Stimulated activated CD4-positive, alpha-beta T cell treated with anti-CD3 and anti-CD28 coated beads, Interleukin-12 subunit alpha, Interleukin-12 subunit beta, amount 100 ng/mL, for 24 hours (primary cell): Measurements from ENCODE around the gene RAB11FIP3.
"Not testable (repeated sequence)": the region's sequence is repeated elsewhere in the genome, so short reads cannot be mapped to it uniquely, and the experiment has no call there.

Experiments
- DNase-seq, 2 experiments: peaks; one replicate each; pipeline ENCODE4 v3.0.0-alpha.2; 2020; ENCODE audit warnings: low read depth in 2 of 2

The RAB11FIP3 gene

GRCh38 chr16:492211-492875, 66.9 kb downstream of the RAB11FIP3 start:
- no peak for DNase-seq

DNA sequence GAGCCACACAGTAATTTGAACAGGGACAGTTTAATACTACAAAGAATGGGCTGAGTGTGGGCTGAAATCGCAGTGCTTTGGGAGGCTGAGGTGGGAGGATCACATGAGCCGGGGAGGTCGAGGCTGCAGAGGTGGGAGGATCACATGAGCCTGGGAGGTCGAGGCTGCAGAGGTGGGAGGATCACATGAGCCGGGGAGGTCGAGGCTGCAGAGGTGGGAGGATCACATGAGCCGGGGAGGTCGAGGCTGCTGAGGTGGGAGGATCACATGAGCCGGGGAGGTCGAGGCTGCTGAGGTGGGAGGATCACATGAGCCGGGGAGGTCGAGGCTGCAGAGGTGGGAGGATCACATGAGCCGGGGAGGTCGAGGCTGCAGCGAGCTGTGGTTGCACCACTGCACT, 69.2 kb downstream of the RAB11FIP3 start:
- not testable (repeated sequence) for DNase-seq

DNA sequence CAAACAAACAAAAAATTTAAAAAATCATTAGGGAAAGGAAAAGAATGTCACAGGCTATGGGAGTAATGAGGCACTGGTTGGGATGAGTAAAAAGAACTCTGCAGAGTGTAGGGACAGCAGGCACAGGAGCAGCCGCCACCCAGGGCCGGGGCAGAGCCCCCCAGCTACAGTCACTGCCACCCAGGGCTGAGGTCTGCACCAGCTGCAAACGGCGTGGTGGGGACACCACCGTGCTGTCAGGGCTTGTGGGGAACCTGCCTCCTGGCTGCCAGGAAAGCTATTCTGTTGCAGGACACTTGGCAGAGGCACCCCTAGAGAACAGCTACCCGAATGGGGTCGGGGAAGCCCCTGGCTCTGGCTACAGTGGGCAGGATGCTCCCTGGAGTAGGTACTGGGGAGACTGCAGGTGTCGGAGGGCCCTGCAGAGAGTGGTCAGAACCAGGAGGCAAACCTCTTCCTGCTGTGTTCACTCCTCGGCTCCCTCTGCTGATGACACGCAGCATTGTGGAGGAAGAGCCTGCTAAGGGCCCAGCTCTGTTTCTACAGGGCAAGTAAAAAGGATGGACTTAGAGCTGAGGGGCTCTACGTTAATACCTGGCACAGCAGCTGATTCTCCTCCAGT, 69.8 kb downstream of the RAB11FIP3 start:
- DNase-seq, result no peak

- no peak for DNase-seq
Observed at GRCh38 chr16:496097-496886, 70.8 kb downstream of the RAB11FIP3 start.

DNA sequence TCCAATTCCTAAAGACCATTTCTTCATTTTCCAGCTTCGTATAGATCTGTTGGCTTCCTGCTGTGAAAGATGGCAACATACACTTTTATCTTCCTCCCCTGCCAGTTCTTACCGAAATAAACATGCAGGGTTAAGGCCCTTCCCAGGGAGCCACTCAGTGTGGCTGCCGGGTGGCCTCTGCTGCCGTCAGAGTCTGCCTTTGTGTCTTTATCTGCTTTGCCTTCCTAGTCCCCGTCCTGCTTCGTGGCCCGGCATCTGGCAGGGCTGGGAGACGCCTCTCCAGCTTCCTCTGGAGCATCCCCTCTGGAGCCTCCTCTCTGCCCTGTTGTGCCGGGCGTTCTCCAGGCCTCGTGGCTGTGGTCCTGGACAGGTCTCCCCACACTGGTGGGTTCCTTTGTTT, 71.8 kb downstream of the RAB11FIP3 start:
- DNase-seq, result no peak

GRCh38 chr16:499924-500323, 74.5 kb downstream of the RAB11FIP3 start:
- no peak for DNase-seq

- no peak for DNase-seq
Observed at GRCh38 chr16:500709-501108, 75.3 kb downstream of the RAB11FIP3 start.

DNA sequence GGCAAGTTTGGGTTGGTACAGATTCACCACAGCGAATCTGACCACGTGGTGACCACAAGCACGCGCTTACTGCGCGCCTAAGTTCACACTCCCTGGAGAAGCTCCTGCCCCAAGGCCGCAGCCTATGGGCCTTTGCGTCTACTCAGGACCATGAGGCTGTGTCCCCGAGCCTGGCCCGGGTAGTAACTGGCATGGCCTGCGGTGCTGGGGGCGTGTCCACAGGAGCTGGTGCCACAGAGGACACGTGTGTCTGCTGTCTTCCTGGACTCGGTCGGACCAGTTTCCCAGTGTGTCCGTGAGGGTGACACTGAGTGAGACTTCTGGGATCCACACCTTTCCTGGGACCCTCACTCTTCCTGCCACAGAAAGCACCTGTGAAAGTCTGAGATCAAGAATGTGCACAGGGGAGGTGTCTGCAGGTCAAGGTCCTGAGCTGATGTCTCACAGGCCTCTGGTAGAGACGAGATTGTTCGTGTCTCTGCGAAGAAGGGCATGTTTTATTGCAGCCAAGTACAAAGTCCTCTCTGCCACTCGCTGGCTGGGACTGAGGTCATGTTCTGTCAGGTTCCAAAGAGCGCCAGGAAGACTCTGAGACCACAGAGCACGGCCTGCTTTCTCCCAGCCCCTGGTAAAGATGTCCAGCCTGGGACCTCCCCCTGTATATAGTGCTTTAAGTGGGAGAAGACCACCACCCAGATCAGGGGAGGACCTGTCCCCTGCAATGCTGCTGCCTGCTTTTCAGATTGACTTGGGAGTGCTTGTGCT, 76.9 kb downstream of the RAB11FIP3 start:
- no peak for DNase-seq

DNA sequence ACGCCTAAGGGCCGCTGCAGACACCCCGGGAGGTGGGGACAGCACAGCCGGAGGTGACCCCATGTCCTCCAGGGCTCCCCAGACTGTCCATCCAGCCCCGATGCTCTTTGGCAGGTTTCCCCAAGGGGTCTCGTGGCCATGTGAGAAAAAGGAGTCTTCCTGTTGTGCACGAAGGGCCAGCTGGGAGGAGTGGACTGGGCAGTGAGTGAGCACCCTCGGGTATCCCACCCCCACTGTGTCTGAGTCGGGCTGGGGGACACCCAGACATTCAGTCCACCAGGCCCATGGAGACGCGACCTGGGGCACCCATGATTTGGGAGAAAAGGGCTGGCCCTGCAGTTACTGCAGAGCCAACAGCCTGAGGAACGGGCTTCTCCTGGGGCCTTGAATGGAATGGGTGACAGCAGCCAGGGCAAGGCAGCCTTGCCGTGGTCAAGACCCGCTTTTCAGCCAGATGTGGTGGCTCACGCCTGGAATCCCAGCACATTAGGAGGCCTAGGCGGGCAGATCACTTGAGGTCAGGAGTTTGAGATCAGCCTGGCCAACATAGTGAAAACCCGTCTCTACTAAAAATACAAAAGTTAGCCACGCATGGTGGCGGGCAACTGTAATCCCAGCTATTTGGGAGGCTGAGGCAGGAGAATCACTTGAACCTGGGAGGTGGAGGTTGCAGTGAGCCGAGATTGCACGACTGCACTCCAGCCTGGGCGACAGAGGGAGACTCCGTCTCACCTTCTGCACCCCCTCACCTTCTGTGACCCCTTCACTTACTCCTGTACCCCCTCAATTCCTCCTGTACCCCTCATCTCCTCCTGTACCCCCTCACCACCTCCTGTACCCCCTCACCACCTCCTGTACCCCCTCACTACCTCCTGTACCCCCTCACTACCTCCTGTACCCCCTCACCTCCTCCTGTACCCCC, 78.0 kb downstream of the RAB11FIP3 start:
- no peak for DNase-seq

DNA sequence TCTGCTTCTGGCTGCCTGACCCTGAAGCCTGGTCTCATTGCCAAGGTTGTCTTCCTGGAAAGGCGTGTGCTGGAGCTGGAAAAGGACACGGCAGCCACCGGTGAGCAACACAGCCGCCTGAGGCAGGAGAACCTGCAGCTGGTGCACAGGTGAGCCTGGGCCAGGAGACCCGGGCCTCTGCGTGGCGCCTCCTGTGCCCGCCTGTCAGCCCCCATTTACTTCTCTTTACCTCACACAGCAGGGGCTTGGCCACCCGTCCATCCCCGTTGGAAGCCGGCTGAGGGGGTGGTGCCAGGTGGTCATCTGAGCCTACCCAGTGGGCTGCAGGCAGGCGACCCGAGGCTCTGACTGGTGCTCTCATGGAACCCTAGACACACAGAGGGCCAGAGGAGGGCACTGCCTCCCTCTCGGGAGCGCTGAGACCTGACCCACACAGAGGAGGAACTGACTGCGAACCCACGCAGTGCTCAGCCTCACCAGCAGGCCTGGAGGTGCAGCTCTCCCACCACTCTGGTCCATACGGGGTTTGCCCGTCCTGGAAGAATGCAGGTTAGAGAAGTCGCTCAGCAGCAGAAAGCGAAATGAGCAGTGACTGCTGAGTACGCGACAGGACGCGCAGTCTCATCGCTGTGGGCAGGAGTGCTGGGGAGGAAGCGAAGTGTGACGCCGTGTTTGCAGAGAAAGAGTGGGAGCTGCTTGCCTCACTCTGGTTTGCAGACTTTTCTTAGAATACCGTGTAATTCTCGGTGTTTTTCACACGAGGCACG, 80.2 kb downstream of the RAB11FIP3 start:
- DNase-seq, result no peak

GRCh38 chr16:506246-506546, 80.7 kb downstream of the RAB11FIP3 start:
- DNase-seq, result no peak

- not testable (repeated sequence) for DNase-seq
Observed at GRCh38 chr16:507527-507926, 82.1 kb downstream of the RAB11FIP3 start.

GRCh38 chr16:507996-508395, 82.5 kb downstream of the RAB11FIP3 start:
- no peak for DNase-seq

DNA sequence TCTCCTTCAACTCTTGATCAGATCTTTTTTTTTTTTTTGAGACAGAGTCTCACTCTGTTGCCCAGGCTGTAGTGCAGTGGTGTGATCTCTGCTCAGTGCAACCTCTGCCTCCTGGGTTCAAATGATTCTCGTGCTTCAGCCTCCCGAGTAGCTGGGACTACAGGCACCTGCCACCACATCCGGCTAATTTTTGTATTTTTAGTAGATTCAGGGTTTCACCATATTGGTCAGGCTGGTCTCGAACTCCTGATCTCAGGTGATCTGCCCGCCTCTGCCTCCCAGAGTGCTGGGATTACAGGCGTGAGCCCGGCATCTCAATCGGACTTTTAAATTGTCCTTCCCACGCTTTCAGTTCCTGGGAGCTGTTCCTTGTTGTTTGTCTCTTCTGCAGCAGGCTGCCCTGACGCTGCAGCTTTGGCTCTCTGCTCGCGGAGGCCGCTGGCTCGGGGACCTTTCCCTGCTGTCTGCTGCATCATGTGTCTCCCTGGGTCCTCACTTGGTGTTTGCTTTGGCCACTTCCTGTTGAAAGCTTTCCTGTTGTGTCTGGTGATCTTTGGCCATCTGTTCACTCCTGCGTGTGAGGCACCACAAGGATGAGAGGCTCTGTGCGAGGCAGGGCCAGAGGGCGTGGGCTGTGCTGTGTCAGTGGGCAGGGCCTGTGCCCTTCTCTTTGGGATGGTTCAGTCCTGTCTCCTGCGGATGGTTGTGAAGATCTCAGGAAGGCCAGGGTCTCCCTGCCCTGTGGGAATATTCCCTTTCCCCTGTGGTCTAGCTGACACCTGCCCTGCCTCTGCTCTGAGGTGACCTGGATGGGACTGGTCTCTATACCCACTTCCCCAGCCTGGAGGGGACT, 83.7 kb downstream of the RAB11FIP3 start:
- no peak for DNase-seq

DNA sequence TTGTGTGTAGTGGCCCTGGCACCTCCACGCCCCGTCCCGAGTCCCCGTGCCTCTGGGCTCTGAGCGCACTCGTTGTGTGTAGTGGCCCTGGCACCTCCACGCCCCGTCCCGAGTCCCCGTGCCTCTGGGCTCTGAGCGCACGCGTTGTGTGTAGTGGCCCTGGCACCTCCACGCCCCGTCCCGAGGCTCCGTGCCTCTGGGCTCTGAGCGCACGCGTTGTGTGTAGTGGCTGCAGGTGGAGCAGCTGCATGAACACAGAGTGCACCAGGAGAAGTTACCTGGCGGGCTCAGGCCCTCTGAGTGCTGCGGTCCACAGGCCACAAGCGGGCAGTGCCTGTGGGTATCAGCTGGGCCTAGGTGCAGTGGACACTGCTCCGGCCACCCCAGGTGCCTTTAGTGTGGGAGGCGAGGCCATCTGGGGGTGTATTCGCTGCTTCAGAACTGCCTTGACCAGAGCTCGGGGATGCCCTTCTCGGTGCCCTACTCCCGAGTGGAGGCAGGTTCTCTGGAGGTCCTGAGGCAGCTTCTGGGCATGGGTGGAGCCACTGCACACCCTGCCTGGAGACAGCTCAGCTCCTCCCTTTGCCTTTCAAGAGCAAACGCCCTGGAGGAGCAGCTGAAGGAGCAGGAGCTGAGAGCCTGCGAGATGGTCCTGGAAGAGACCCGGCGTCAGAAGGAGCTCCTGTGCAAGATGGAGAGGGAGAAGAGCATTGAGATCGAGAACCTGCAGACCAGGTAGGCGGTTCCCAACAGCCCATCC, 84.8 kb downstream of the RAB11FIP3 start:
- no peak for DNase-seq

DNA sequence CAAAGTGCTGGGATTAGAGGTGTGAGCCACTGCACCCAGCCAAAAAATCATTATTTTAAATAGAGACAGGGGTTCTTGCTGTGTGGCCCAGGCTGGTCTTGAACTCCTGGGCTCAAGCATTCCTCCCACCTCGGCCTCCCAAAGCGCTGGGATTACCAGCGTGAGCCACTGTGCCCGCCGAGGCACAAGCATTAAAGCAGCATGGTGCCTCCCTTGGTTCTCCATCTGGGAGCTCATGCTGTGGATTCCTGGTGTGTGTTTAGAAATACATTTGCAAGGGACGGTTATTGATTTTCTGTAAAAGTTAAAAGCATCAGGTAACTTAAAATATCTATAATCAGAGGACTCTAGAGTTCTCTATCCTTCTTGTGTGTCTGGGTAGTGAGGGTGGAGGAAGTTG, 87.4 kb downstream of the RAB11FIP3 start:
- no peak for DNase-seq

DNA sequence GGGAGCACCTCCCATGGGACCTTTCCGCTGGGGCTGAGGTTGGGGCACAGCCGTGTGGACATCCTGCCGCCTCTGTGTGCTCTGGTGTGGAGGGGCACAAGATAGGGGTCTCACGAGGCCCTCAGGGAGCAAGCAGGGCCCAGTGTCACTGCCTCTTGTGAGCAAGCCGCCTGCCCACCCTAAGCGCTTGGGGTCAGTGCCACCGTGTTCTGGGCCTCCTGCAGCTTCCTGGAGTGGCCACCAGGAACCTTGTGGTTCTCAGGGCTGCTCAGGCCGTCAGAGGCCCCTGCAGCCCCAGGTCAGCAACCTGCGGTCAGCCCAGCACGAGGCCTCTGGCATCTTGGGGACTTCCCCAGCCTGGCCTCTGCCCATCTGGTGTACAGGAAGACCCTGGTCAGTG, 88.5 kb downstream of the RAB11FIP3 start:
- DNase-seq, result no peak

GRCh38 chr16:515175-515938, 89.9 kb downstream of the RAB11FIP3 start:
- DNase-seq, result no peak
